H1 (cell line): ENCODE data around the gene SVOPL. TPM values are rescaled to one million over a fixed set of nuclear protein-coding genes. Genes with fewer than 3 reads are reported as not detected.
A peak's percentile ranks its signal among the peaks of the same experiment; 100 is the strongest.

Experiments used
- CTCF ChIA-PET: fragments of 300-600 bp; sonication (Branson Sonifier 250); formaldehyde crosslinking; loops from one replicate; lab custom pipeline; 2021; ENCODE audit not compliant: partially characterized antibody; lab: Charles Lee
- POLR2A ChIA-PET: fragments of 300-600 bp; sonication (Branson Sonifier 250); formaldehyde crosslinking; loops from one replicate; lab custom pipeline; 2021; ENCODE audit warnings: inconsistent platforms; ENCODE audit not compliant: partially characterized antibody; lab: Charles Lee
- DNase-seq, 2 experiments: peaks; one replicate each; pipeline versions ENCODE4 v3.0.0 to v3.0.0-alpha.2; 2010 to 2022; ENCODE audit warnings: low spot score in 2 of 2, low read depth in 1 of 2, mixed read lengths in 1 of 2
- FAIRE-seq: peaks from 2 replicates; lab custom pipeline; 2011; peaks lifted over from hg19 to GRCh38; lab: Jason Lieb, UNC
- H2AFZ ChIP-seq: 2 replicates; pipeline ENCODE4 v1.8.1; 2012; ENCODE audit warnings: low read length, inconsistent platforms
- H2AK5ac ChIP-seq: 2 replicates; pipeline ENCODE4 v1.6.1; 2013; ENCODE audit warnings: low read depth, low read length
- H2BK120ac ChIP-seq: replicated peaks from 2 replicates; pipeline ENCODE3; 2013; ENCODE audit warnings: low read depth, low read length, inconsistent platforms
- H2BK12ac ChIP-seq: 2 replicates; pipeline ENCODE4 v1.6.1; 2013; ENCODE audit warnings: low read depth, low read length
- H2BK15ac ChIP-seq: 2 replicates; pipeline ENCODE4 v1.6.1; 2013; ENCODE audit warnings: low read length
- H2BK20ac ChIP-seq: 2 replicates; pipeline ENCODE4 v1.6.1; 2013; ENCODE audit warnings: low read length
- H2BK5ac ChIP-seq: 2 replicates; pipeline ENCODE4 v1.6.1; 2013; ENCODE audit warnings: low read depth, low read length
- H3K14ac ChIP-seq: 2 replicates; pipeline ENCODE4 v1.6.1; 2013; ENCODE audit warnings: inconsistent platforms; ENCODE audit not compliant: insufficient read length
- H3K18ac ChIP-seq: 2 replicates; pipeline ENCODE4 v1.6.1; 2013; ENCODE audit warnings: low read length; ENCODE audit errors: extremely low read depth
- H3K23ac ChIP-seq: 2 replicates; pipeline ENCODE4 v1.6.1; 2013; ENCODE audit warnings: inconsistent platforms; ENCODE audit not compliant: insufficient read length
- H3K23me2 ChIP-seq: 2 replicates; pipeline ENCODE4 v1.6.1; 2013; ENCODE audit warnings: low read depth, low read length
- H3K27ac ChIP-seq: 2 replicates; pipeline ENCODE4 v1.6.1; 2011; ENCODE audit warnings: low read depth, low read length, inconsistent platforms
- H3K27me3 ChIP-seq, 4 experiments: replicated peaks in 1 of 4; 1 replicate in 1 of 4; 2 replicates in 3 of 4; pipeline versions ENCODE4 v1.6.1 to v1.8.1; 2011 to 2013; ENCODE audit warnings: low read length in 3 of 4, mild to moderate bottlenecking in 3 of 4, inconsistent platforms in 2 of 4, mixed read lengths in 2 of 4, moderate library complexity in 1 of 4; ENCODE audit not compliant: control insufficient read depth in 3 of 4, insufficient read depth in 3 of 4; ENCODE audit errors: extremely low read depth in 1 of 4
- H3K36me3 ChIP-seq, 4 experiments: 2 replicates each; pipeline versions ENCODE4 v1.6.1 to v1.8.1; 2011 to 2013; ENCODE audit warnings: mild to moderate bottlenecking in 4 of 4, low read length in 3 of 4, moderate library complexity in 2 of 4, control low read depth in 1 of 4, inconsistent platforms in 1 of 4; ENCODE audit not compliant: insufficient read depth in 4 of 4, control insufficient read depth in 2 of 4
- H3K4ac ChIP-seq: replicated peaks from 2 replicates; pipeline ENCODE3; 2013; ENCODE audit warnings: low read length, low read depth, mixed read lengths, inconsistent platforms; ENCODE audit not compliant: insufficient read length
- H3K4me1 ChIP-seq, 4 experiments: replicated peaks in 1 of 4; 1 replicate in 1 of 4; 2 replicates in 3 of 4; pipeline versions ENCODE4 v1.6.1 to v1.8.1; 2011 to 2013; ENCODE audit warnings: low read length in 3 of 4, inconsistent platforms in 2 of 4, mixed read lengths in 1 of 4; ENCODE audit not compliant: insufficient read depth in 4 of 4, control insufficient read depth in 3 of 4
- H3K4me2 ChIP-seq, 2 experiments: 2 replicates each; pipeline versions ENCODE4 v1.6.1 to v1.8.1; 2011 to 2013; ENCODE audit warnings: low read depth in 2 of 2, low read length in 2 of 2, control low read depth in 1 of 2, inconsistent platforms in 1 of 2, mild to moderate bottlenecking in 1 of 2; ENCODE audit not compliant: insufficient read depth in 1 of 2
- H3K4me3 ChIP-seq, 4 experiments: fragments of 200-600, 300-600 bp in 1 of 4; sonication (generic), shearing (Covaris generic), sonication (Bioruptor Twin) in 1 of 4; 2 replicates each; pipeline versions ENCODE4 v1.5.1 to v1.8.1; 2011 to 2016; ENCODE audit warnings: low read length in 4 of 4, low read depth in 3 of 4, control low read depth in 2 of 4, inconsistent platforms in 2 of 4, mild to moderate bottlenecking in 2 of 4, mixed read lengths in 1 of 4, moderate library complexity in 1 of 4; ENCODE audit not compliant: insufficient read depth in 2 of 4; ENCODE audit errors: extremely low read depth in 1 of 4
- H3K56ac ChIP-seq: replicated peaks from 2 replicates; pipeline ENCODE3; 2013; ENCODE audit warnings: low read depth, mild to moderate bottlenecking, mixed read lengths, low read length, inconsistent platforms; ENCODE audit not compliant: insufficient read length
- H3K79me1 ChIP-seq: 2 replicates; pipeline ENCODE4 v1.6.1; 2013; ENCODE audit warnings: low read depth, low read length, control low read depth
- H3K79me2 ChIP-seq, 2 experiments: 2 replicates each; pipeline versions ENCODE4 v1.6.1 to v1.8.1; 2012 to 2013; ENCODE audit warnings: low read length in 2 of 2, mild to moderate bottlenecking in 2 of 2, inconsistent platforms in 1 of 2; ENCODE audit not compliant: insufficient read depth in 2 of 2, control insufficient read depth in 1 of 2
- H3K9ac ChIP-seq, 4 experiments: replicated peaks in 1 of 4; 1 replicate in 1 of 4; 2 replicates in 3 of 4; pipeline versions ENCODE4 v1.6.1 to v1.8.1; 2011 to 2013; ENCODE audit warnings: low read depth in 3 of 4, low read length in 3 of 4, control low read depth in 2 of 4, mild to moderate bottlenecking in 2 of 4, moderate library complexity in 2 of 4, inconsistent platforms in 1 of 4; ENCODE audit errors: extremely low read depth in 1 of 4
- H3K9me3 ChIP-seq, 2 experiments: 2 replicates each; pipeline versions ENCODE4 v1.6.1 to v1.8.1; 2012 to 2013; ENCODE audit warnings: mild to moderate bottlenecking in 2 of 2, moderate library complexity in 2 of 2, control low read depth in 1 of 2, inconsistent platforms in 1 of 2, low read depth in 1 of 2, low read length in 1 of 2, mixed read lengths in 1 of 2; ENCODE audit not compliant: insufficient read depth in 2 of 2
- H4K20me1 ChIP-seq, 2 experiments: replicated peaks in 1 of 2; 2 replicates each; pipeline versions ENCODE3 to v1.8.1; 2011 to 2013; ENCODE audit warnings: inconsistent platforms in 2 of 2, low read length in 2 of 2, mild to moderate bottlenecking in 1 of 2; ENCODE audit not compliant: insufficient read depth in 2 of 2, control insufficient read depth in 1 of 2
- H4K5ac ChIP-seq: 2 replicates; pipeline ENCODE4 v1.6.1; 2013; ENCODE audit warnings: low read length, low read depth, mixed read lengths, inconsistent platforms; ENCODE audit not compliant: insufficient read length
- H4K8ac ChIP-seq: 2 replicates; pipeline ENCODE4 v1.8.0; 2013; ENCODE audit warnings: mild to moderate bottlenecking, moderate library complexity, low read length, inconsistent platforms; ENCODE audit not compliant: insufficient read depth; ENCODE audit errors: extremely low read depth
- H4K91ac ChIP-seq: replicated peaks from 2 replicates; pipeline ENCODE3; 2013; ENCODE audit warnings: low read length, mixed read lengths, inconsistent platforms; ENCODE audit not compliant: insufficient read length
- RAD21 ChIP-seq, 2 experiments: IDR thresholded peaks in 1 of 2; conservative IDR thresholded peaks in 1 of 2; 2 replicates each; pipeline ENCODE4 v1.6.1; 2011; ENCODE audit warnings: low read depth in 2 of 2, low read length in 2 of 2, improper control_type of control experiment in 1 of 2, inconsistent platforms in 1 of 2, mild to moderate bottlenecking in 1 of 2, moderate library complexity in 1 of 2
- SP4 ChIP-seq: IDR thresholded peaks from 2 replicates; pipeline ENCODE4 v1.6.1; 2012; ENCODE audit warnings: low read length, inconsistent platforms
- TAF7 ChIP-seq: optimal IDR thresholded peaks from 2 replicates; pipeline ENCODE3; 2011; ENCODE audit warnings: low read depth, mild to moderate bottlenecking, inconsistent platforms, low read length, moderate library complexity, borderline replicate concordance
- YY1 ChIP-seq: IDR thresholded peaks from 2 replicates; pipeline ENCODE4 v1.6.1; 2011; ENCODE audit warnings: low read depth, mild to moderate bottlenecking, low read length
- WGBS, 2 experiments: shearing (Covaris generic) in 1 of 2; methylation state at CpG; one replicate each; pipeline versions ENCODE4 v1.1.6 to v1.1.7; 2013 to 2015; ENCODE audit warnings: low lambda C conversion rate in 2 of 2, mixed read lengths in 2 of 2, inconsistent platforms in 1 of 2, low coverage in 1 of 2, missing lambda C conversion rate in 1 of 2; ENCODE audit not compliant: insufficient replicate concordance in 2 of 2, insufficient coverage in 1 of 2, insufficient read length in 1 of 2; ENCODE audit errors: extremely low coverage in 1 of 2, missing lambda C conversion rate in 1 of 2; 5-methylcytosine and 5-hydroxymethylcytosine counted together
- polyA plus RNA-seq, 7 experiments: library from polyadenylated mRNA; depleted of rRNA in 3 of 7; stranded (reverse) in 5 of 7; unstranded in 2 of 7; fragments of >200 nt in 5 of 7; fragments of 200-250 nt in 2 of 7; gene quantifications; 1 replicate in 5 of 7; 2 replicates in 1 of 7; 4 replicates in 1 of 7; pipeline versions ENCODE4 v1.2.1 to v1.2.3, GENCODE V29; 2011 to 2013; ENCODE audit warnings: missing spikeins in 2 of 7, mixed read lengths in 2 of 7
- total RNA-seq: library from RNA; stranded (reverse); fragmentation: NEBNext Ultra II Directional; extraction: Animal tissue kit (Norgen Biotek cat#: 25700); gene quantifications from 2 replicates; pipeline ENCODE4 v1.2.1, GENCODE V29; 2021
- TF ChIP-seq, protein P1 (sequence below), 3 experiments: IDR thresholded peaks; 1 replicate in 2 of 3; 2 replicates in 1 of 3; pipeline versions ENCODE4 v1.5.1 to v1.6.1; 2011; ENCODE audit warnings: low read length in 3 of 3, mild to moderate bottlenecking in 3 of 3, inconsistent platforms in 2 of 3, low read depth in 1 of 3, moderate library complexity in 1 of 3; ENCODE audit not compliant: insufficient read depth in 1 of 3; ENCODE audit errors: control extremely low read depth in 1 of 3
- TF ChIP-seq, protein P2 (sequence below): IDR thresholded peaks from 2 replicates; pipeline ENCODE4 v1.6.1; 2012; ENCODE audit warnings: inconsistent platforms
- TF ChIP-seq, protein P3 (sequence below): IDR thresholded peaks from 2 replicates; pipeline ENCODE4 v1.6.1; 2012; ENCODE audit warnings: inconsistent platforms

SVOPL gene
- total and polyA plus RNA-seq, 2 of the 8 experiments (the other 6 are each of a cell fraction or from before 2014, with no cell fraction given), result 1.1 to 1.4 TPM

DNA sequence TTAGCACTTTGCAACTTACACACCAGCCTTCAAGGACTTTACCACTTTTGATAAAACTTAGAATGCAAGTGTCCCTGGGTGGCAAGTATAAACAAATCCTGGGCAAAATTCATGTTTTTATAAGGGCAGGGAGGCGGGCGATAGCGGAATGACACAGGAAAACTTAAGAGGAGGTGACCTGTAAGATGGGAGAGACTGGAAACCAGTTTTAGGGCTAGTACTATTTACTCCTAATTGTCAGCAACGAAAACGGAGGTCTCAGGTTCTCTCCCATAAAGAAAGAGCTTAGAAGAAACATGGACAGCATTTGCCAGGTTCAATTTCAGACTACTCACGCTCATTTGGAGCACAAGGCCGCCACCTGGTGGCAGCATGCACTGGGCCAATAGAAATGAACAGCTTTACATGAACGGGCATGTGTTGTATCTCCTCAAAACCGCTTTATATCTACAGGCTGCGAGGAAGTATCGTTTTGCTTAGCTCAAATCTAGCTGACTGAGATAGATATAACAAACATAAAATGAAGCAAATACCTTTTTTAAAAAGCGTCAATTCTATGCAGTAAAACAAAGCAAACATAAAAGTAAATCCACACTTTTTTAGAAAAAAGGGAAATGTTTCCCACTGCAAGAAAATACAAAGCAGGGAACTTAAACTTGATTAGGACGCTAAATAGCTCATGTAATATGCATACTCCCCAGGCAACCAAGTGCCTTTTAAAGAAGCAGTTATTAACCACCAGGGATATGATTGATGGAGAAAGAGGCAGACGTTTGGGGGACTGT, 37.6 kb upstream of the SVOPL start:
- no peak overlapping the region for H3K18ac ChIP-seq
- H2BK5ac ChIP-seq, result no peak overlapping the region
- no peak overlapping the region for H3K23ac ChIP-seq
- H3K4me1 ChIP-seq, result peaks cover 0 to 5% (median 0%) of the 10 kb centered on the region in 4 experiments; a peak in 2 of 7 replicates
- no peak overlapping the region for H3K56ac ChIP-seq
- H3K9me3 ChIP-seq, result peaks cover 0 to 4% of the 10 kb centered on the region in 2 experiments; a peak in 1 of 4 replicates
- no peak overlapping the region for H3K9ac ChIP-seq
- no peaks in the 10 kb centered on the region for H3K79me1 ChIP-seq
- CTCF ChIA-PET, result interaction anchor here (0.5 to 3.4 kb wide), 45 partner anchors 9 to 834 kb away, joined by 3 to 20 read pairs (median 4); no protein-coding TSS in a partner anchor
- H2BK120ac ChIP-seq, result peak overlapping the region; percentile 35
- no peak overlapping the region for H3K14ac ChIP-seq
- H3K27ac ChIP-seq, result no peak overlapping the region
- H2AK5ac ChIP-seq, result no peak overlapping the region
- H2BK15ac ChIP-seq, result no peak overlapping the region
- POLR2A ChIA-PET, result no interaction called here
- no peak overlapping the region for H4K91ac ChIP-seq
- H3K4me2 ChIP-seq, result no peak overlapping the region
- H3K27me3 ChIP-seq, result no peaks in the 10 kb centered on the region
- H4K8ac ChIP-seq, result no peak overlapping the region
- peak; percentile 75 to 90 for DNase-seq
- H3K36me3 ChIP-seq, result no peaks in the 10 kb centered on the region
- peak overlapping the region; percentile 2; the same call in 1 of the 2 replicates for H2BK20ac ChIP-seq
- H3K4me3 ChIP-seq, result no peak overlapping the region
- H4K20me1 ChIP-seq, result no peaks in the 10 kb centered on the region
- H3K79me2 ChIP-seq, result no peaks in the 10 kb centered on the region
- peak overlapping the region; percentile 59; the same call in 1 of the 2 replicates for H2AFZ ChIP-seq
- H2BK12ac ChIP-seq, result no peak overlapping the region
- H4K5ac ChIP-seq, result no peak overlapping the region
- H3K23me2 ChIP-seq, result no peaks in the 10 kb centered on the region
- peak; percentile 97 for FAIRE-seq
- WGBS, 2 experiments, result 43% methylated on average over 14 of the region's 14 CpGs; no CpG with 5 or more reads in 1 of the 2 experiments
- no peak overlapping the region for H3K4ac ChIP-seq
- TF ChIP-seq, protein P1, sequence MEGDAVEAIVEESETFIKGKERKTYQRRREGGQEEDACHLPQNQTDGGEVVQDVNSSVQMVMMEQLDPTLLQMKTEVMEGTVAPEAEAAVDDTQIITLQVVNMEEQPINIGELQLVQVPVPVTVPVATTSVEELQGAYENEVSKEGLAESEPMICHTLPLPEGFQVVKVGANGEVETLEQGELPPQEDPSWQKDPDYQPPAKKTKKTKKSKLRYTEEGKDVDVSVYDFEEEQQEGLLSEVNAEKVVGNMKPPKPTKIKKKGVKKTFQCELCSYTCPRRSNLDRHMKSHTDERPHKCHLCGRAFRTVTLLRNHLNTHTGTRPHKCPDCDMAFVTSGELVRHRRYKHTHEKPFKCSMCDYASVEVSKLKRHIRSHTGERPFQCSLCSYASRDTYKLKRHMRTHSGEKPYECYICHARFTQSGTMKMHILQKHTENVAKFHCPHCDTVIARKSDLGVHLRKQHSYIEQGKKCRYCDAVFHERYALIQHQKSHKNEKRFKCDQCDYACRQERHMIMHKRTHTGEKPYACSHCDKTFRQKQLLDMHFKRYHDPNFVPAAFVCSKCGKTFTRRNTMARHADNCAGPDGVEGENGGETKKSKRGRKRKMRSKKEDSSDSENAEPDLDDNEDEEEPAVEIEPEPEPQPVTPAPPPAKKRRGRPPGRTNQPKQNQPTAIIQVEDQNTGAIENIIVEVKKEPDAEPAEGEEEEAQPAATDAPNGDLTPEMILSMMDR (IDR thresholded peaks at IDR 0.05; ENCODE audit: control extremely low read depth in 1 of 3, insufficient read depth in 1 of 3, low read depth in 1 of 3, low read length in 3 of 3), result peak; percentile 80 to 95 (median 86)
- peak; percentile 47; the same call in 1 of the 2 replicates for TF ChIP-seq SP4
- no peak for TF ChIP-seq TAF7
- TF ChIP-seq, protein P2, sequence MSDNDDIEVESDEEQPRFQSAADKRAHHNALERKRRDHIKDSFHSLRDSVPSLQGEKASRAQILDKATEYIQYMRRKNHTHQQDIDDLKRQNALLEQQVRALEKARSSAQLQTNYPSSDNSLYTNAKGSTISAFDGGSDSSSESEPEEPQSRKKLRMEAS, result peak; percentile 50; the same call in 1 of the 2 replicates
- TF ChIP-seq YY1, result peak; percentile 30; the same call in 1 of the 2 replicates
- TF ChIP-seq, protein P3, sequence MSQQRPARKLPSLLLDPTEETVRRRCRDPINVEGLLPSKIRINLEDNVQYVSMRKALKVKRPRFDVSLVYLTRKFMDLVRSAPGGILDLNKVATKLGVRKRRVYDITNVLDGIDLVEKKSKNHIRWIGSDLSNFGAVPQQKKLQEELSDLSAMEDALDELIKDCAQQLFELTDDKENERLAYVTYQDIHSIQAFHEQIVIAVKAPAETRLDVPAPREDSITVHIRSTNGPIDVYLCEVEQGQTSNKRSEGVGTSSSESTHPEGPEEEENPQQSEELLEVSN, result 0 out of 2 replicates have a peak, but pooled peaks have one; percentile 34
- TF ChIP-seq RAD21 (IDR thresholded peaks at IDR 0.05 in 1 of 2, conservative IDR thresholded peaks at IDR 0.05 in 1 of 2; ENCODE audit: low read depth in 2 of 2, low read length in 2 of 2), result peak; percentile 98 to 100
